ENCODE results near the gene LRFN2.

The LRFN2 gene

GRCh38 chr6:40390144-40390800, 196.9 kb downstream of the LRFN2 start:
- H3K36me3 ChIP-seq (ENCODE audit: insufficient read depth, low read length): no peaks in the 10 kb centered on the region
- no peak overlapping the region for H3K9ac ChIP-seq (ENCODE audit: low read depth, low read length)
- H3K4me1 ChIP-seq (ENCODE audit: insufficient read depth, low read length): no peaks in the 10 kb centered on the region
- no peaks in the 10 kb centered on the region for H3K9me3 ChIP-seq (ENCODE audit: control insufficient read depth, insufficient read depth, low read length)

- Histone ChIP-seq H3K9me3 (ENCODE audit: control insufficient read depth, insufficient read depth, low read length) (no peaks in the 10 kb centered on the region), H3K36me3 (ENCODE audit: insufficient read depth, low read length) (no peaks in the 10 kb centered on the region), H3K9ac (ENCODE audit: low read depth, low read length) (no peak overlapping the region), H3K4me1 (ENCODE audit: insufficient read depth, low read length) (no peaks in the 10 kb centered on the region)
Measured at GRCh38 chr6:40389254-40389653, 197.9 kb downstream of the LRFN2 start.

- Histone ChIP-seq H3K36me3 (ENCODE audit: insufficient read depth, low read length) (no peaks in the 10 kb centered on the region), H3K9ac (ENCODE audit: low read depth, low read length) (no peak overlapping the region), H3K9me3 (ENCODE audit: control insufficient read depth, insufficient read depth, low read length) (no peaks in the 10 kb centered on the region), H3K4me1 (ENCODE audit: insufficient read depth, low read length) (no peaks in the 10 kb centered on the region)
Measured at GRCh38 chr6:40387871-40388264, 199.3 kb downstream of the LRFN2 start.

GRCh38 chr6:40387127-40387870, 199.9 kb downstream of the LRFN2 start:
- Histone ChIP-seq H3K9ac (ENCODE audit: low read depth, low read length) (no peak overlapping the region), H3K36me3 (ENCODE audit: insufficient read depth, low read length) (no peaks in the 10 kb centered on the region)

GRCh38 chr6:40386200-40386599, 201.0 kb downstream of the LRFN2 start:
- H3K36me3 ChIP-seq (ENCODE audit: insufficient read depth, low read length): no peaks in the 10 kb centered on the region
- H3K9ac ChIP-seq (ENCODE audit: low read depth, low read length): no peak overlapping the region
- H3K9me3 ChIP-seq (ENCODE audit: control insufficient read depth, insufficient read depth, low read length): no peaks in the 10 kb centered on the region
- no peaks in the 10 kb centered on the region for H3K4me1 ChIP-seq (ENCODE audit: insufficient read depth, low read length)

More at GRCh38 chr6:40387127-40387870, 199.9 kb downstream of the LRFN2 start:
- Histone ChIP-seq H3K4me1 (ENCODE audit: insufficient read depth, low read length) (no peaks in the 10 kb centered on the region), H3K9me3 (ENCODE audit: control insufficient read depth, insufficient read depth, low read length) (no peaks in the 10 kb centered on the region)

- H3K9me3 ChIP-seq (ENCODE audit: control insufficient read depth, insufficient read depth, low read length): no peaks in the 10 kb centered on the region
- no peak overlapping the region for H3K9ac ChIP-seq (ENCODE audit: low read depth, low read length)
- H3K36me3 ChIP-seq (ENCODE audit: insufficient read depth, low read length): no peaks in the 10 kb centered on the region
- H3K4me1 ChIP-seq (ENCODE audit: insufficient read depth, low read length): no peaks in the 10 kb centered on the region
Measured at GRCh38 chr6:40383348-40384115, 203.6 kb downstream of the LRFN2 start.

- no peak overlapping the region for H3K9ac ChIP-seq (ENCODE audit: low read depth, low read length)
- H3K4me1 ChIP-seq (ENCODE audit: insufficient read depth, low read length): no peaks in the 10 kb centered on the region
- no peaks in the 10 kb centered on the region for H3K9me3 ChIP-seq (ENCODE audit: control insufficient read depth, insufficient read depth, low read length)
- H3K36me3 ChIP-seq (ENCODE audit: insufficient read depth, low read length): no peaks in the 10 kb centered on the region
Measured at GRCh38 chr6:40380271-40380670, 206.9 kb downstream of the LRFN2 start.

GRCh38 chr6:40379811-40380210, 207.4 kb downstream of the LRFN2 start:
- Histone ChIP-seq H3K9ac (ENCODE audit: low read depth, low read length) (no peak overlapping the region), H3K9me3 (ENCODE audit: control insufficient read depth, insufficient read depth, low read length) (no peaks in the 10 kb centered on the region), H3K4me1 (ENCODE audit: insufficient read depth, low read length) (no peaks in the 10 kb centered on the region), H3K36me3 (ENCODE audit: insufficient read depth, low read length) (no peaks in the 10 kb centered on the region)

GRCh38 chr6:40378725-40379074, 208.5 kb downstream of the LRFN2 start:
- H3K4me1 ChIP-seq (ENCODE audit: insufficient read depth, low read length): no peaks in the 10 kb centered on the region
- H3K36me3 ChIP-seq (ENCODE audit: insufficient read depth, low read length): no peaks in the 10 kb centered on the region
- no peak overlapping the region for H3K9ac ChIP-seq (ENCODE audit: low read depth, low read length)
- no peaks in the 10 kb centered on the region for H3K9me3 ChIP-seq (ENCODE audit: control insufficient read depth, insufficient read depth, low read length)

- Histone ChIP-seq H3K9ac (ENCODE audit: low read depth, low read length) (no peak overlapping the region), H3K9me3 (ENCODE audit: control insufficient read depth, insufficient read depth, low read length) (no peaks in the 10 kb centered on the region), H3K4me1 (ENCODE audit: insufficient read depth, low read length) (no peaks in the 10 kb centered on the region), H3K36me3 (ENCODE audit: insufficient read depth, low read length) (no peaks in the 10 kb centered on the region)
Measured at GRCh38 chr6:40378071-40378724, 209.0 kb downstream of the LRFN2 start.

- Histone ChIP-seq H3K9me3 (ENCODE audit: control insufficient read depth, insufficient read depth, low read length) (no peaks in the 10 kb centered on the region), H3K36me3 (ENCODE audit: insufficient read depth, low read length) (no peaks in the 10 kb centered on the region)
Measured at GRCh38 chr6:40377173-40377806, 209.9 kb downstream of the LRFN2 start.

GRCh38 chr6:40376113-40376650, 211.0 kb downstream of the LRFN2 start:
- no peaks in the 10 kb centered on the region for H3K4me1 ChIP-seq (ENCODE audit: insufficient read depth, low read length)
- no peaks in the 10 kb centered on the region for H3K36me3 ChIP-seq (ENCODE audit: insufficient read depth, low read length)
- no peaks in the 10 kb centered on the region for H3K9me3 ChIP-seq (ENCODE audit: control insufficient read depth, insufficient read depth, low read length)
- no peak overlapping the region for H3K9ac ChIP-seq (ENCODE audit: low read depth, low read length)

More at GRCh38 chr6:40377173-40377806, 209.9 kb downstream of the LRFN2 start:
- Histone ChIP-seq H3K9ac (ENCODE audit: low read depth, low read length) (no peak overlapping the region), H3K4me1 (ENCODE audit: insufficient read depth, low read length) (no peaks in the 10 kb centered on the region)

GRCh38 chr6:40373267-40373666, 213.9 kb downstream of the LRFN2 start:
- Histone ChIP-seq H3K9ac (ENCODE audit: low read depth, low read length) (no peak overlapping the region), H3K4me1 (ENCODE audit: insufficient read depth, low read length) (no peaks in the 10 kb centered on the region), H3K9me3 (ENCODE audit: control insufficient read depth, insufficient read depth, low read length) (no peaks in the 10 kb centered on the region), H3K36me3 (ENCODE audit: insufficient read depth, low read length) (no peaks in the 10 kb centered on the region)

- Histone ChIP-seq H3K4me1 (ENCODE audit: insufficient read depth, low read length) (no peaks in the 10 kb centered on the region), H3K36me3 (ENCODE audit: insufficient read depth, low read length) (no peaks in the 10 kb centered on the region), H3K9ac (ENCODE audit: low read depth, low read length) (no peak overlapping the region), H3K9me3 (ENCODE audit: control insufficient read depth, insufficient read depth, low read length) (no peaks in the 10 kb centered on the region)
Measured at GRCh38 chr6:40371621-40372020, 215.5 kb downstream of the LRFN2 start.
